NB4 (cell line): Measurements from ENCODE around the gene ONECUT3.

Experiments
- DNase-seq: peaks from one replicate; pipeline ENCODE4 v3.0.0; 2010; ENCODE audit warnings: low read depth
- H3K4me3 ChIP-seq: one replicate; pipeline ENCODE4 v1.5.1; 2011; ENCODE audit warnings: mild to moderate bottlenecking, low read depth, low read length, moderate library complexity
- MAX ChIP-seq: IDR thresholded peaks from 2 replicates; pipeline ENCODE4 v1.6.1; 2011; ENCODE audit warnings: low read depth, low read length
- MYC ChIP-seq: IDR thresholded peaks from 2 replicates; pipeline ENCODE4 v1.6.1; 2011; ENCODE audit warnings: low read depth, low read length
- POLR2A ChIP-seq: IDR thresholded peaks from 2 replicates; pipeline ENCODE4 v1.6.1; 2011; ENCODE audit warnings: mild to moderate bottlenecking; ENCODE audit not compliant: insufficient read length; ENCODE audit errors: extremely low read depth
- TF ChIP-seq, protein P1 (sequence below): IDR thresholded peaks from one replicate; pipeline ENCODE4 v1.5.1; 2012; ENCODE audit warnings: low read depth, low read length

Gene ONECUT3

GRCh38 chr19:1734321-1734966 is 18.9 kb upstream of the ONECUT3 start:
- H3K4me3 ChIP-seq: no peak overlapping the region
- DNase-seq: no peak
- TF ChIP-seq MAX (no peak), MYC (no peak), POLR2A (no peak)
- TF ChIP-seq, protein P1, sequence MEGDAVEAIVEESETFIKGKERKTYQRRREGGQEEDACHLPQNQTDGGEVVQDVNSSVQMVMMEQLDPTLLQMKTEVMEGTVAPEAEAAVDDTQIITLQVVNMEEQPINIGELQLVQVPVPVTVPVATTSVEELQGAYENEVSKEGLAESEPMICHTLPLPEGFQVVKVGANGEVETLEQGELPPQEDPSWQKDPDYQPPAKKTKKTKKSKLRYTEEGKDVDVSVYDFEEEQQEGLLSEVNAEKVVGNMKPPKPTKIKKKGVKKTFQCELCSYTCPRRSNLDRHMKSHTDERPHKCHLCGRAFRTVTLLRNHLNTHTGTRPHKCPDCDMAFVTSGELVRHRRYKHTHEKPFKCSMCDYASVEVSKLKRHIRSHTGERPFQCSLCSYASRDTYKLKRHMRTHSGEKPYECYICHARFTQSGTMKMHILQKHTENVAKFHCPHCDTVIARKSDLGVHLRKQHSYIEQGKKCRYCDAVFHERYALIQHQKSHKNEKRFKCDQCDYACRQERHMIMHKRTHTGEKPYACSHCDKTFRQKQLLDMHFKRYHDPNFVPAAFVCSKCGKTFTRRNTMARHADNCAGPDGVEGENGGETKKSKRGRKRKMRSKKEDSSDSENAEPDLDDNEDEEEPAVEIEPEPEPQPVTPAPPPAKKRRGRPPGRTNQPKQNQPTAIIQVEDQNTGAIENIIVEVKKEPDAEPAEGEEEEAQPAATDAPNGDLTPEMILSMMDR: no peak

- DNase-seq: no peak
- TF ChIP-seq MYC: no peak
- no peak for TF ChIP-seq POLR2A
- TF ChIP-seq, protein P1: no peak
- TF ChIP-seq MAX: no peak
- H3K4me3 ChIP-seq: no peak overlapping the region
These were observed 17.0 kb upstream of the ONECUT3 start for GRCh38 chr19:1736280-1736679.

- TF ChIP-seq, protein P1: no peak
- TF ChIP-seq MYC: no peak
- TF ChIP-seq MAX: no peak
- no peak for TF ChIP-seq POLR2A
- no peak for DNase-seq
- H3K4me3 ChIP-seq: no peak overlapping the region
These were observed 16.4 kb upstream of the ONECUT3 start for GRCh38 chr19:1736927-1737326.

DNA sequence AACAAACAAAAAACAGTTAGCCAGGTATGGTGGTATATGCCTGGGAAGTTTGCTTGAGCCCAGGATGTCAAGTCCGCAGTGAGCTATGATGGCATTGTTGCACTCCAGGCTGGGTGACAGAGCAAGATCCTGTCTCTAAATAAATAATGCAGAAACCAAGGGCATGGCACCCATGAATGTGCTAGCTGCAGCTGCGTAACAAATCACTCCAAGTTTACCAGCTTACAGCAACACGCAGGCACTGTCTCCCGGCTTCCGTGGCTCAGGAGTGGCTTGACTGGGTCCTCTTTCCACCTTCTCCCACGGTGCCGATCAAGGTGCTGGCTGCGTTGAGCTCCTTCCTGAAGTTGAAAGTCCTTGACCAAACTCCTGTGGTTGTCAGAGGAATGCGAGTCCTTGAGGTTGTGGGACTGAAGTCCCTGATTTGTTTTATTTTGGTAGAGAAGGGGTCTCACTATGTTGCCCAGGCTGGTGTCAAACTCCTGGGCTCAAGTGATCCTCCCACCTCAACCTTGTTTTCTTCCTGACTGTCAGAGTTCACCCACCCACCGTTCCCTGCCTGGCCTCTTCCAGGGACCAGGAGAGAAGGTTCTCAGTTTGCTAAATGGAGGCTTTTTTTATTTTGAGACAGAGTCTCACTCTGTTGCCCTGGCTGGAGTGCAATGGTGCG is 13.2 kb upstream of the ONECUT3 start:
- TF ChIP-seq MAX (no peak), MYC (no peak), POLR2A (no peak)
- TF ChIP-seq, protein P1: no peak
- H3K4me3 ChIP-seq: no peak overlapping the region
- no peak for DNase-seq

GRCh38 chr19:1742989-1743696 is 10.2 kb upstream of the ONECUT3 start:
- DNase-seq: no peak
- no peak for TF ChIP-seq MYC
- TF ChIP-seq MAX: no peak
- TF ChIP-seq, protein P1: no peak
- TF ChIP-seq POLR2A: no peak
- no peak overlapping the region for H3K4me3 ChIP-seq
